OCI-LY3 (cell line): ENCODE measurements around the gene ERBB3.
A peak's percentile ranks its signal among the peaks of the same experiment; 100 is the strongest.
"Not testable (repeated sequence)": the region's sequence is repeated elsewhere in the genome, so short reads cannot be mapped to it uniquely, and the experiment has no call there.

Source experiments
- H2AFZ ChIP-seq: fragments of 200-600, 300-600 bp; shearing (Covaris generic); 2 replicates; pipeline ENCODE4 v1.6.0; 2014; ENCODE audit warnings: antibody characterized with exemption, low read depth, low read length
- H3K27ac ChIP-seq: fragments of 200-600, 300-600 bp; sonication (generic); 2 replicates; pipeline ENCODE4 v1.5.1; 2014; ENCODE audit warnings: mild to moderate bottlenecking, low read length, moderate library complexity, mixed read lengths
- H3K27me3 ChIP-seq: fragments of 200-600, 300-600 bp; sonication (generic); 2 replicates; pipeline ENCODE4 v1.6.1; 2014; ENCODE audit warnings: low read depth, low read length, mixed read lengths
- H3K36me3 ChIP-seq: fragments of 200-600, 300-600 bp; sonication (generic); replicated peaks from 2 replicates; pipeline ENCODE3; 2014; ENCODE audit warnings: low read depth, low read length, mixed read lengths
- H3K4me1 ChIP-seq: fragments of 300-600, 200-600 bp; sonication (generic); 2 replicates; pipeline ENCODE4 v1.6.1; 2014; ENCODE audit warnings: low read length, mixed read lengths
- H3K4me2 ChIP-seq: fragments of 200-600, 300-600 bp; sonication (generic); 2 replicates; pipeline ENCODE4 v1.6.1; 2014; ENCODE audit warnings: low read length, mixed read lengths
- H3K4me3 ChIP-seq: fragments of 300-600, 200-600 bp; sonication (generic); 2 replicates; pipeline ENCODE4 v1.5.1; 2014; ENCODE audit warnings: antibody characterized with exemption, mild to moderate bottlenecking, low read length, moderate library complexity
- H3K79me2 ChIP-seq: fragments of 300-600, 200-600 bp; shearing (Covaris generic); 2 replicates; pipeline ENCODE4 v1.6.1; 2014; ENCODE audit warnings: mild to moderate bottlenecking, low read length, mixed read lengths
- H3K9ac ChIP-seq: fragments of 300-600, 200-600 bp; shearing (Covaris generic); 2 replicates; pipeline ENCODE4 v1.6.0; 2014; ENCODE audit warnings: mild to moderate bottlenecking, low read length, moderate library complexity
- H3K9me3 ChIP-seq: fragments of 200-600, 300-600 bp; shearing (Covaris generic); 2 replicates; pipeline ENCODE4 v1.6.1; 2014; ENCODE audit warnings: low read length, mixed read lengths; ENCODE audit not compliant: insufficient read depth
- H4K20me1 ChIP-seq: fragments of 200-600, 300-600 bp; sonication (generic); 2 replicates; pipeline ENCODE4 v1.6.1; 2016; ENCODE audit warnings: low read length, mixed read lengths; ENCODE audit not compliant: insufficient read depth
- CTCF ChIP-seq: fragments of 200-600, 300-600 bp; sonication (generic); IDR thresholded peaks from 2 replicates; pipeline ENCODE4 v1.5.1; 2014; ENCODE audit warnings: antibody characterized with exemption, low read length, low read depth
- EZH2phosphoT487 ChIP-seq: fragments of 200-600 bp; shearing (Covaris generic); IDR thresholded peaks from 2 replicates; pipeline ENCODE4 v1.6.1; 2018; ENCODE audit warnings: antibody characterized with exemption, mixed run types, low read depth

ERBB3 gene

DNA sequence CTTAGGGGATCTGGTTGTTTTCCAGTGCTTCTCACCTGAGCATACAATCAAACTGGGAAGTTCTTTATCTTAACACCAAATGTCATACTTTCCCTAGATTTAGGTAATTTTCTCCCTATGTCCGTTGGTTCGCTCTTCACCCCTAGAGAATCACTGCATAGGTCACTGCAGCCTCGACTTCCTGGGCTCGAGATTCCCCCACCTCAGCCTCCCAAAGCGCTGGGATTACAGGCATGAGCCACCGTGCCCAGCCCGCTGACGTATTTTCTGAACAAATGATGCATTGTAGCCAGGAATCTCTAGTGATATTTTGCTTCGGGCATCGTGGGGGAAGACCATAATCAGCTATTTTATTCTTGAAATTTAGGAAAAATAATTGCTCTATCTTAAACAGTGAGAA lies 35.4 kb downstream of the ERBB3 start:
- Histone ChIP-seq H3K27me3 (no peaks in the 10 kb centered on the region), H3K36me3 (peaks cover 36% of the 10 kb centered on the region), H3K79me2 (peaks cover 21% of the 10 kb centered on the region), H3K27ac (peak overlapping the region; percentile 87), H2AFZ (0 out of 2 replicates have a peak overlapping the region, but pooled peaks have one; percentile 45), H3K9ac (peak overlapping the region; percentile 96), H3K4me2 (peak overlapping the region; percentile 71), H3K4me3 (peak overlapping the region; percentile 89), H3K9me3 (no peaks in the 10 kb centered on the region), H3K4me1 (peaks cover 18% of the 10 kb centered on the region), H4K20me1 (no peaks in the 10 kb centered on the region)
- TF ChIP-seq EZH2phosphoT487 (no peak), CTCF (no peak)

DNA sequence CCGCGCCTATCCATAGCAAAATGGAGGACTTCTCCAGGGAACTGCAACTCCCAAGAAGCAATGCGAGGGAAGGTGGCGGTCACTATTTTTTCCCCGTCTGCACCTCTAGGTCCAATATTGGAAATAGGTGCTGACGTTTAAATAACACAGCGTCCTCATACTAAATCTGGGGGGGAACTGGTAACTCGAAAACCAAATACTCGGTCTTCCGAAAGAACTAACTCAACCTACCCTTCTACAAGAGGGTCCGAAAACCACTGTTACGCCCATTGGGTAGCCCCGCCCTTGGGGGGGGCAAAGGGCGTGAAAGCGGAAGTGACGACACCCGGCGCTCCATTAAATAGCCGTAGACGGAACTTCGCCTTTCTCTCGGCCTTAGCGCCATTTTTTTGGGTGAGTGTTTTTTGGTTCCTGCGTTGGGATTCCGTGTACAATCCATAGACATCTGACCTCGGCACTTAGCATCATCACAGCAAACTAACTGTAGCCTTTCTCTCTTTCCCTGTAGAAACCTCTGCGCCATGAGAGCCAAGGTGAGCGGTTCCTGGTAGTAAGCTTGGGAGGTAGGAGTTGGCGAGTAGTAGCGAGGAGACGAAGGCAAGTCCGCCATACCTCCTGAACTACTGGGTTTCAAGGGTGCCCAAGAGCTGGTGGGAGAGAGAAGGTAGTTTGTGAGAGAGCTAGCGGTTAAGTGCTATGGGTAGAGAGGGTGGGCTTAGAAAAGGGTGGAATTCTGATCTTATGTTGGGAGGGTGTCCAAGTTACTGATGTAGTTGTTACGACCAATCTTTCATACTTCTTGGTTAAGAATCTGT lies 36.5 kb downstream of the ERBB3 start, which contains the start of gene RPL41:
RPL41 (plus strand) TSS at position 367 of the 815 bp plus-strand sequence.
- TF ChIP-seq EZH2phosphoT487, result no peak
- TF ChIP-seq CTCF, result no peak
- Histone ChIP-seq H3K79me2 (peaks cover 21% of the 10 kb centered on the region), H2AFZ (peak within 1 kb of the TSS; percentile 93), H3K27ac (peak within 1 kb of the TSS; percentile 87), H3K4me1 (peaks cover 18% of the 10 kb centered on the region), H3K9ac (peak within 1 kb of the TSS; percentile 96), H3K4me3 (peak within 1 kb of the TSS; percentile 89), H3K4me2 (peak within 1 kb of the TSS; percentile 77), H3K27me3 (no peaks in the 10 kb centered on the region), H3K36me3 (peaks cover 30% of the 10 kb centered on the region), H4K20me1 (no peaks in the 10 kb centered on the region), H3K9me3 (no peaks in the 10 kb centered on the region)

DNA sequence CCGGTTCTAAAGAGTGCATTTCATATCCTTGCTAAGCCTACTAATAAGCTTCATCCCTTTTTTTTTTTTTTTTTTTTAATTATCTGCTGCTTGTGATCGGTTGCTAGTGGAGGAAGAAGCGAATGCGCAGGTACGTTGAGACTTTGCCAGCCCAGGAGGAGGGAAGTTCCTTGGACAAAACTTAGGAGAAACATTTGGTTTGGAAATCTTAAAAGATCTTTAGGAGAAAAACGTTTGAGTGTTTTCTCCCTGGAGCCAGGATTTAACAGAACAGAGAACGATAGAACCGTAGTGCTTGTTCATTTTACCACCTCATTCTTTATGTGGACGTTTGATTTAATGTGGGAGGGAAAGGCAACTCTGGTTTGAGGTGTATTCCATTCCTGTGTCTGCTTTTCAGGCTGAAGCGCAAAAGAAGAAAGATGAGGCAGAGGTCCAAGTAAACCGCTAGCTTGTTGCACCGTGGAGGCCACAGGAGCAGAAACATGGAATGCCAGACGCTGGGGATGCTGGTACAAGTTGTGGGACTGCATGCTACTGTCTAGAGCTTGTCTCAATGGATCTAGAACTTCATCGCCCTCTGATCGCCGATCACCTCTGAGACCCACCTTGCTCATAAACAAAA lies 37.2 kb downstream of the ERBB3 start:
- H3K27me3 ChIP-seq, H4K20me1 ChIP-seq, H2AFZ ChIP-seq, H3K9me3 ChIP-seq: not testable (repeated sequence)
- peaks cover 21% of the 10 kb centered on the region for H3K79me2 ChIP-seq
- peak overlapping the region; percentile 77 for H3K4me2 ChIP-seq
- H3K4me3 ChIP-seq, result peak overlapping the region; percentile 89
- H3K4me1 ChIP-seq, result peaks cover 18% of the 10 kb centered on the region
- peak overlapping the region; percentile 96 for H3K9ac ChIP-seq
- peak overlapping the region; percentile 87 for H3K27ac ChIP-seq
- H3K36me3 ChIP-seq, result peaks cover 26% of the 10 kb centered on the region

GRCh38 chr12:56117778-56118687 lies 38.1 kb downstream of the ERBB3 start, which contains the start of gene ZC3H10:
TSS of gene ZC3H10 (plus strand) at chr12:56118266. CDS start at chr12:56120563, 2,297 bp downstream.
- peak within 1 kb of the TSS; percentile 96 for H3K9ac ChIP-seq
- H2AFZ ChIP-seq, result no peak within 1 kb of the TSS
- peaks cover 18% of the 10 kb centered on the region for H3K4me1 ChIP-seq
- H3K9me3 ChIP-seq, result no peaks in the 10 kb centered on the region
- H3K79me2 ChIP-seq, result peaks cover 21% of the 10 kb centered on the region
- H3K4me3 ChIP-seq, result peak within 1 kb of the TSS; percentile 89
- peaks cover 21% of the 10 kb centered on the region for H3K36me3 ChIP-seq
- peak within 1 kb of the TSS; percentile 87 for H3K27ac ChIP-seq
- H4K20me1 ChIP-seq, result no peaks in the 10 kb centered on the region
- H3K27me3 ChIP-seq, result no peaks in the 10 kb centered on the region
- TF ChIP-seq CTCF (peak; percentile 39), EZH2phosphoT487 (no peak)
- peak within 1 kb of the TSS; percentile 77 for H3K4me2 ChIP-seq
